ENCODE measurements around the gene SLC66A2.

The SLC66A2 gene

GRCh38 chr18:79935925-79936324 is 15.5 kb downstream of the SLC66A2 start:
- Histone ChIP-seq H3K27me3 (ENCODE audit: control insufficient read depth in 1 of 2, insufficient read depth in 2 of 2, low read length in 2 of 2) (no peaks in the 10 kb centered on the region), H3K36me3 (ENCODE audit: control insufficient read depth in 2 of 2, insufficient read depth in 2 of 2, low read length in 2 of 2) (peaks cover 10 to 13% of the 10 kb centered on the region in 2 donors), H3K27ac (ENCODE audit: low read length) (no peak overlapping the region), H3K9ac (ENCODE audit: low read length in 2 of 2) (no peak overlapping the region), H3K9me3 (ENCODE audit: control insufficient read depth in 2 of 2, low read length in 2 of 2) (peaks cover 0 to 6% of the 10 kb centered on the region in 2 donors), H3K4me3 (ENCODE audit: low read length in 2 of 2) (no peak overlapping the region), H3K4me1 (ENCODE audit: control insufficient read depth, insufficient read depth, low read length) (no peaks in the 10 kb centered on the region)

GRCh38 chr18:79935499-79935898 is 16.0 kb downstream of the SLC66A2 start:
- Histone ChIP-seq H3K27me3 (ENCODE audit: control insufficient read depth in 1 of 2, insufficient read depth in 2 of 2, low read length in 2 of 2) (no peaks in the 10 kb centered on the region), H3K9ac (ENCODE audit: low read length in 2 of 2) (no peak overlapping the region), H3K4me1 (ENCODE audit: control insufficient read depth, insufficient read depth, low read length) (no peaks in the 10 kb centered on the region), H3K27ac (ENCODE audit: low read length) (no peak overlapping the region), H3K36me3 (ENCODE audit: control insufficient read depth in 2 of 2, insufficient read depth in 2 of 2, low read length in 2 of 2) (peaks cover 10 to 11% of the 10 kb centered on the region in 2 donors), H3K9me3 (ENCODE audit: control insufficient read depth in 2 of 2, low read length in 2 of 2) (peaks cover 0 to 6% of the 10 kb centered on the region in 2 donors), H3K4me3 (ENCODE audit: low read length in 2 of 2) (no peak overlapping the region)

- peaks cover 8 to 10% of the 10 kb centered on the region in 2 donors for H3K36me3 ChIP-seq (ENCODE audit: control insufficient read depth in 2 of 2, insufficient read depth in 2 of 2, low read length in 2 of 2)
These were observed 16.4 kb downstream of the SLC66A2 start for GRCh38 chr18:79935098-79935480.

GRCh38 chr18:79934311-79935097 is 16.9 kb downstream of the SLC66A2 start:
- no peaks in the 10 kb centered on the region for H3K27me3 ChIP-seq (ENCODE audit: control insufficient read depth in 1 of 2, insufficient read depth in 2 of 2, low read length in 2 of 2)
- H3K9me3 ChIP-seq (ENCODE audit: control insufficient read depth in 2 of 2, low read length in 2 of 2): peaks cover 2 to 11% of the 10 kb centered on the region in 2 donors
- no peak overlapping the region for H3K9ac ChIP-seq (ENCODE audit: low read length in 2 of 2)
- no peak overlapping the region for H3K4me3 ChIP-seq (ENCODE audit: low read length in 2 of 2)
- H3K27ac ChIP-seq (ENCODE audit: low read length): no peak overlapping the region
- H3K36me3 ChIP-seq (ENCODE audit: control insufficient read depth in 2 of 2, insufficient read depth in 2 of 2, low read length in 2 of 2): peaks cover 10% of the 10 kb centered on the region in 2 donors
- H3K4me1 ChIP-seq (ENCODE audit: control insufficient read depth, insufficient read depth, low read length): no peaks in the 10 kb centered on the region

More at GRCh38 chr18:79935098-79935480, 16.4 kb downstream of the SLC66A2 start:
- H3K27ac ChIP-seq (ENCODE audit: low read length): no peak overlapping the region
- H3K9me3 ChIP-seq (ENCODE audit: control insufficient read depth in 2 of 2, low read length in 2 of 2): peaks cover 0 to 6% of the 10 kb centered on the region in 2 donors
- no peaks in the 10 kb centered on the region for H3K4me1 ChIP-seq (ENCODE audit: control insufficient read depth, insufficient read depth, low read length)
- H3K4me3 ChIP-seq (ENCODE audit: low read length in 2 of 2): no peak overlapping the region
- H3K9ac ChIP-seq (ENCODE audit: low read length in 2 of 2): no peak overlapping the region
- no peaks in the 10 kb centered on the region for H3K27me3 ChIP-seq (ENCODE audit: control insufficient read depth in 1 of 2, insufficient read depth in 2 of 2, low read length in 2 of 2)

GRCh38 chr18:79933765-79934164 is 17.7 kb downstream of the SLC66A2 start:
- Histone ChIP-seq H3K4me3 (ENCODE audit: low read length in 2 of 2) (no peak overlapping the region), H3K27ac (ENCODE audit: low read length) (no peak overlapping the region), H3K9me3 (ENCODE audit: control insufficient read depth in 2 of 2, low read length in 2 of 2) (peaks cover 2 to 18% of the 10 kb centered on the region in 2 donors), H3K4me1 (ENCODE audit: control insufficient read depth, insufficient read depth, low read length) (no peaks in the 10 kb centered on the region), H3K36me3 (ENCODE audit: control insufficient read depth in 2 of 2, insufficient read depth in 2 of 2, low read length in 2 of 2) (peaks cover 13 to 16% of the 10 kb centered on the region in 2 donors), H3K27me3 (ENCODE audit: control insufficient read depth in 1 of 2, insufficient read depth in 2 of 2, low read length in 2 of 2) (no peaks in the 10 kb centered on the region), H3K9ac (ENCODE audit: low read length in 2 of 2) (no peak overlapping the region)

GRCh38 chr18:79932907-79933306 is 18.5 kb downstream of the SLC66A2 start:
- Histone ChIP-seq H3K9me3 (ENCODE audit: control insufficient read depth in 2 of 2, low read length in 2 of 2) (peaks cover 2 to 20% of the 10 kb centered on the region in 2 donors), H3K4me3 (ENCODE audit: low read length in 2 of 2) (no peak overlapping the region), H3K27me3 (ENCODE audit: control insufficient read depth in 1 of 2, insufficient read depth in 2 of 2, low read length in 2 of 2) (no peaks in the 10 kb centered on the region), H3K9ac (ENCODE audit: low read length in 2 of 2) (no peak overlapping the region), H3K4me1 (ENCODE audit: control insufficient read depth, insufficient read depth, low read length) (no peaks in the 10 kb centered on the region), H3K27ac (ENCODE audit: low read length) (no peak overlapping the region), H3K36me3 (ENCODE audit: control insufficient read depth in 2 of 2, insufficient read depth in 2 of 2, low read length in 2 of 2) (peaks cover 13 to 17% of the 10 kb centered on the region in 2 donors)

GRCh38 chr18:79931475-79931874 is 20.0 kb downstream of the SLC66A2 start:
- Histone ChIP-seq H3K4me1 (ENCODE audit: control insufficient read depth, insufficient read depth, low read length) (no peaks in the 10 kb centered on the region), H3K27ac (ENCODE audit: low read length) (no peak overlapping the region), H3K4me3 (ENCODE audit: low read length in 2 of 2) (no peak overlapping the region), H3K27me3 (ENCODE audit: control insufficient read depth in 1 of 2, insufficient read depth in 2 of 2, low read length in 2 of 2) (no peaks in the 10 kb centered on the region), H3K9ac (ENCODE audit: low read length in 2 of 2) (no peak overlapping the region), H3K36me3 (ENCODE audit: control insufficient read depth in 2 of 2, insufficient read depth in 2 of 2, low read length in 2 of 2) (peaks cover 13 to 17% of the 10 kb centered on the region in 2 donors), H3K9me3 (ENCODE audit: control insufficient read depth in 2 of 2, low read length in 2 of 2) (peaks cover 2 to 20% of the 10 kb centered on the region in 2 donors)

GRCh38 chr18:79930020-79930642 is 21.3 kb downstream of the SLC66A2 start:
- H3K27me3 ChIP-seq (ENCODE audit: control insufficient read depth in 1 of 2, insufficient read depth in 2 of 2, low read length in 2 of 2): no peaks in the 10 kb centered on the region
- H3K36me3 ChIP-seq (ENCODE audit: control insufficient read depth in 2 of 2, insufficient read depth in 2 of 2, low read length in 2 of 2): peaks cover 12% of the 10 kb centered on the region in 2 donors
- H3K27ac ChIP-seq (ENCODE audit: low read length): no peak overlapping the region
- H3K4me1 ChIP-seq (ENCODE audit: control insufficient read depth, insufficient read depth, low read length): peaks cover 4% of the 10 kb centered on the region
- H3K9ac ChIP-seq (ENCODE audit: low read length in 2 of 2): no peak overlapping the region
- no peak overlapping the region for H3K4me3 ChIP-seq (ENCODE audit: low read length in 2 of 2)
- peaks cover 2 to 20% of the 10 kb centered on the region in 2 donors for H3K9me3 ChIP-seq (ENCODE audit: control insufficient read depth in 2 of 2, low read length in 2 of 2)

GRCh38 chr18:79928563-79928960 is 22.9 kb downstream of the SLC66A2 start:
- Histone ChIP-seq H3K4me1 (ENCODE audit: control insufficient read depth, insufficient read depth, low read length) (peaks cover 9% of the 10 kb centered on the region), H3K27me3 (ENCODE audit: control insufficient read depth in 1 of 2, insufficient read depth in 2 of 2, low read length in 2 of 2) (no peaks in the 10 kb centered on the region), H3K9me3 (ENCODE audit: control insufficient read depth in 2 of 2, low read length in 2 of 2) (peaks cover 2 to 18% of the 10 kb centered on the region in 2 donors), H3K27ac (ENCODE audit: low read length) (no peak overlapping the region), H3K9ac (ENCODE audit: low read length in 2 of 2) (no peak overlapping the region), H3K4me3 (ENCODE audit: low read length in 2 of 2) (no peak overlapping the region), H3K36me3 (ENCODE audit: control insufficient read depth in 2 of 2, insufficient read depth in 2 of 2, low read length in 2 of 2) (peaks cover 10% of the 10 kb centered on the region in 2 donors)

- Histone ChIP-seq H3K27me3 (ENCODE audit: control insufficient read depth in 1 of 2, insufficient read depth in 2 of 2, low read length in 2 of 2) (no peaks in the 10 kb centered on the region), H3K4me3 (ENCODE audit: low read length in 2 of 2) (no peak overlapping the region), H3K36me3 (ENCODE audit: control insufficient read depth in 2 of 2, insufficient read depth in 2 of 2, low read length in 2 of 2) (peaks cover 8 to 10% of the 10 kb centered on the region in 2 donors), H3K4me1 (ENCODE audit: control insufficient read depth, insufficient read depth, low read length) (peaks cover 9% of the 10 kb centered on the region), H3K9ac (ENCODE audit: low read length in 2 of 2) (no peak overlapping the region), H3K27ac (ENCODE audit: low read length) (no peak overlapping the region), H3K9me3 (ENCODE audit: control insufficient read depth in 2 of 2, low read length in 2 of 2) (peaks cover 2 to 14% of the 10 kb centered on the region in 2 donors)
These were observed 23.6 kb downstream of the SLC66A2 start for GRCh38 chr18:79927607-79928562.

All from stomach smooth muscle (tissue), 2 donors.